Body of pancreas (tissue), 4 donors: Measurements from ENCODE around the gene ADGRD1.

Experiments
- POLR2A ChIP-seq, 3 donors: fragments of 450-650 bp; IDR thresholded peaks; one replicate each; pipeline ENCODE4 v1.6.1; 2016; ENCODE audit warnings: antibody characterized with exemption in 3 of 3, mild to moderate bottlenecking in 2 of 3
- TF ChIP-seq, protein P1 (sequence below), 7 experiments: fragments of 450-650 bp in 4 of 7; fragments of 200-600 bp in 3 of 7; sonication (generic) in 3 of 7; IDR thresholded peaks; one replicate each; pipeline ENCODE4 v1.5.1; 2016 to 2019; ENCODE audit warnings: antibody characterized with exemption in 7 of 7

- TF ChIP-seq, protein P1, sequence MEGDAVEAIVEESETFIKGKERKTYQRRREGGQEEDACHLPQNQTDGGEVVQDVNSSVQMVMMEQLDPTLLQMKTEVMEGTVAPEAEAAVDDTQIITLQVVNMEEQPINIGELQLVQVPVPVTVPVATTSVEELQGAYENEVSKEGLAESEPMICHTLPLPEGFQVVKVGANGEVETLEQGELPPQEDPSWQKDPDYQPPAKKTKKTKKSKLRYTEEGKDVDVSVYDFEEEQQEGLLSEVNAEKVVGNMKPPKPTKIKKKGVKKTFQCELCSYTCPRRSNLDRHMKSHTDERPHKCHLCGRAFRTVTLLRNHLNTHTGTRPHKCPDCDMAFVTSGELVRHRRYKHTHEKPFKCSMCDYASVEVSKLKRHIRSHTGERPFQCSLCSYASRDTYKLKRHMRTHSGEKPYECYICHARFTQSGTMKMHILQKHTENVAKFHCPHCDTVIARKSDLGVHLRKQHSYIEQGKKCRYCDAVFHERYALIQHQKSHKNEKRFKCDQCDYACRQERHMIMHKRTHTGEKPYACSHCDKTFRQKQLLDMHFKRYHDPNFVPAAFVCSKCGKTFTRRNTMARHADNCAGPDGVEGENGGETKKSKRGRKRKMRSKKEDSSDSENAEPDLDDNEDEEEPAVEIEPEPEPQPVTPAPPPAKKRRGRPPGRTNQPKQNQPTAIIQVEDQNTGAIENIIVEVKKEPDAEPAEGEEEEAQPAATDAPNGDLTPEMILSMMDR (IDR thresholded peaks at IDR 0.05): no peak
- no peak for TF ChIP-seq POLR2A (IDR thresholded peaks at IDR 0.05)
These were observed 122.6 kb downstream of the ADGRD1 start for GRCh38 chr12:131076296-131076695.
